OCI-LY7 (cell line): ENCODE measurements around the gene THSD7A. TPM values are rescaled to one million over a fixed set of nuclear protein-coding genes. Genes with fewer than 3 reads are reported as not detected.

Experiments used
- BruUV-seq: library from RNA; stranded (reverse); fragments of 400-500 nt; replicated peaks from 2 replicates; lab custom pipeline; 2021; lab: Mats Ljungman, UMichigan
- CTCF ChIA-PET: fragments of 300-600 bp; sonication (Branson Sonifier 250); formaldehyde crosslinking; loops from one replicate; lab custom pipeline; 2022; ENCODE audit warnings: antibody characterized with exemption; ENCODE audit not compliant: unreplicated experiment; lab: Charles Lee
- POLR2A ChIA-PET: fragments of 300-600 bp; sonication (Branson Sonifier 250); formaldehyde crosslinking; loops from one replicate; lab custom pipeline; 2022; ENCODE audit warnings: antibody characterized with exemption; lab: Charles Lee
- DNase-seq: peaks from one replicate; pipeline ENCODE4 v3.0.0-alpha.2; 2015; ENCODE audit warnings: low spot score
- H2AFZ ChIP-seq: fragments of 200-600 bp; sonication (generic), shearing (Covaris generic); 2 replicates; pipeline ENCODE4 v1.6.1; 2014; ENCODE audit warnings: mild to moderate bottlenecking, antibody characterized with exemption, low read length, moderate library complexity
- H3K27ac ChIP-seq: fragments of 200-600 bp; sonication (generic); 2 replicates; pipeline ENCODE4 v1.5.1; 2014; ENCODE audit warnings: mixed run types, low read depth, mild to moderate bottlenecking, moderate library complexity, low read length, inconsistent platforms; ENCODE audit not compliant: poor library complexity, severe bottlenecking
- H3K36me3 ChIP-seq: fragments of 200-600 bp; sonication (generic); 2 replicates; pipeline ENCODE4 v1.6.1; 2014; ENCODE audit warnings: mild to moderate bottlenecking, antibody characterized with exemption, low read length, moderate library complexity, mixed read lengths; ENCODE audit not compliant: insufficient read depth
- H3K4me1 ChIP-seq: fragments of 200-600 bp; sonication (generic); 2 replicates; pipeline ENCODE4 v1.5.1; 2014; ENCODE audit warnings: mild to moderate bottlenecking, low read length; ENCODE audit not compliant: insufficient read depth, poor library complexity, severe bottlenecking
- H3K4me2 ChIP-seq: fragments of 200-600 bp; sonication (generic); 2 replicates; pipeline ENCODE4 v1.6.1; 2014; ENCODE audit warnings: mild to moderate bottlenecking, low read length
- H3K4me3 ChIP-seq: fragments of 200-600 bp; sonication (generic); 2 replicates; pipeline ENCODE4 v1.5.1; 2014; ENCODE audit warnings: mild to moderate bottlenecking, low read depth, low read length; ENCODE audit not compliant: poor library complexity, severe bottlenecking
- H3K79me2 ChIP-seq: fragments of 200-600 bp; sonication (generic); 2 replicates; pipeline ENCODE4 v1.6.1; 2016; ENCODE audit warnings: low read depth, mild to moderate bottlenecking, low read length, moderate library complexity, mixed read lengths; ENCODE audit not compliant: insufficient read depth
- H3K9me2 ChIP-seq: fragments of 200-600 bp; sonication (generic); 2 replicates; pipeline ENCODE4 v1.6.1; 2016; ENCODE audit warnings: mild to moderate bottlenecking, low read length, mixed read lengths; ENCODE audit not compliant: insufficient read depth
- H3K9me3 ChIP-seq: fragments of 200-600 bp; sonication (generic); 2 replicates; pipeline ENCODE4 v1.6.1; 2014; ENCODE audit warnings: mild to moderate bottlenecking, mixed run types, low read length, mixed read lengths
- H4K20me1 ChIP-seq: fragments of 200-600 bp; sonication (generic); 2 replicates; pipeline ENCODE4 v1.6.1; 2014; ENCODE audit warnings: mild to moderate bottlenecking, antibody characterized with exemption, low read length, moderate library complexity, mixed read lengths; ENCODE audit not compliant: insufficient read depth
- EZH2phosphoT487 ChIP-seq: fragments of 200-600 bp; sonication (generic); IDR thresholded peaks from 2 replicates; pipeline ENCODE4 v1.6.1; 2018; ENCODE audit warnings: low read depth, borderline replicate concordance, mild to moderate bottlenecking, mixed run types, antibody characterized with exemption, low read length, moderate library complexity, mixed read lengths
- intact Hi-C: fragments of 100-400 bp; cut with micrococcal nuclease; formaldehyde crosslinking; loops from one replicate; pipeline ENCODE4 v1.10.0; 2022; ENCODE audit not compliant: unreplicated experiment
- total RNA-seq, 2 experiments: library from RNA; depleted of rRNA in 1 of 2; stranded (reverse); fragments of >200 nt in 1 of 2; shearing (Covaris generic) in 1 of 2; gene quantifications; 2 replicates each; pipeline ENCODE4 v1.2.3, GENCODE V29; 2014 to 2022
- TF ChIP-seq, protein P1 (sequence below): fragments of 200-600 bp; sonication (generic); conservative IDR thresholded peaks from 2 replicates; pipeline ENCODE4 v1.5.1; 2014; ENCODE audit warnings: mild to moderate bottlenecking, antibody characterized with exemption, low read length, moderate library complexity, mixed read lengths

The THSD7A gene
- total RNA-seq, 2 experiments from 2014 or later: 0.13 TPM; not detected in 1

DNA sequence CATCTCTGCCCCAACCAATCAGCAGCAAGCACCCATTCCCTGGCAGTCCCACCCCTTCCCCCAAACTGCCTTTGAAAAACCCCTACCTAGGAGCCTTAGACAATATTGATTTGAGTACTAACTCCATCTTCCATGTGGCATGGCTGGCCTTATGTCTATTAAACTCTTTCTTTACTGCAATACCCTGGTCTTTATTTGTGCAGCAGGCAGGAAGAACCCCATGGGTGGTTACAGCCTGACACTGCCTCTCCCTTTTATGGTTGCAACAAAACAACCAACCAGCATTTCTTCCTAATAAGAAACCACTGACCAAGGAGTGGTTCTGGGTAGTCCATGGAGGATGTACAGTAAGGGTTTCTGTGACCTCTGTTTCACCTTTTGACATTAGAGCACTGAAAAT, 418.1 kb downstream of the THSD7A start:
- intact Hi-C loops: no loop called here
- CTCF ChIA-PET: no interaction called here
- Histone ChIP-seq H3K79me2 (no peaks in the 10 kb centered on the region), H2AFZ (no peak overlapping the region), H3K9me3 (no peaks in the 10 kb centered on the region), H3K4me2 (no peak overlapping the region), H3K27ac (no peak overlapping the region), H3K36me3 (no peaks in the 10 kb centered on the region), H3K4me3 (no peak overlapping the region), H4K20me1 (no peaks in the 10 kb centered on the region), H3K9me2 (no peaks in the 10 kb centered on the region), H3K4me1 (no peaks in the 10 kb centered on the region)
- no TSS peak for BruUV-seq
- DNase-seq: no peak
- TF ChIP-seq, protein P1, sequence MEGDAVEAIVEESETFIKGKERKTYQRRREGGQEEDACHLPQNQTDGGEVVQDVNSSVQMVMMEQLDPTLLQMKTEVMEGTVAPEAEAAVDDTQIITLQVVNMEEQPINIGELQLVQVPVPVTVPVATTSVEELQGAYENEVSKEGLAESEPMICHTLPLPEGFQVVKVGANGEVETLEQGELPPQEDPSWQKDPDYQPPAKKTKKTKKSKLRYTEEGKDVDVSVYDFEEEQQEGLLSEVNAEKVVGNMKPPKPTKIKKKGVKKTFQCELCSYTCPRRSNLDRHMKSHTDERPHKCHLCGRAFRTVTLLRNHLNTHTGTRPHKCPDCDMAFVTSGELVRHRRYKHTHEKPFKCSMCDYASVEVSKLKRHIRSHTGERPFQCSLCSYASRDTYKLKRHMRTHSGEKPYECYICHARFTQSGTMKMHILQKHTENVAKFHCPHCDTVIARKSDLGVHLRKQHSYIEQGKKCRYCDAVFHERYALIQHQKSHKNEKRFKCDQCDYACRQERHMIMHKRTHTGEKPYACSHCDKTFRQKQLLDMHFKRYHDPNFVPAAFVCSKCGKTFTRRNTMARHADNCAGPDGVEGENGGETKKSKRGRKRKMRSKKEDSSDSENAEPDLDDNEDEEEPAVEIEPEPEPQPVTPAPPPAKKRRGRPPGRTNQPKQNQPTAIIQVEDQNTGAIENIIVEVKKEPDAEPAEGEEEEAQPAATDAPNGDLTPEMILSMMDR: no peak
- TF ChIP-seq EZH2phosphoT487: no peak
- POLR2A ChIA-PET: no interaction called here

DNA sequence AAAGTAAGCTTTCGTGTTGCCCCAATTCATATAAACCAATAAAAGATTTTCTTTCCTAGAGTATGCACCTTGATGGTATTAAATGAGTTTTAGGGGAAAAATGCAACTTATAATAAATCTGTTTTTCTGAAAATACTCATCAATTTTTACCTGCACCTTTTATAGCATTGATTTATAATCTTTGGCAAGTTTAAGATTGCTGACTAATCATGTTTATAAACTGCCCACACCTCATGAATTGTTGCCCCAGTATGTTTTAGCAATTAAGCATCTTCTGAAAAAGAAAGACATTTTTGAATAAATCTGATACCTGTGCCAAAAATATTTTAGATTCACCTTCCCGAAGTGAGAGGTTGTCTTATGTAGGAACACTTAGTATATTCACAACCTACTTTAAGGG, 420.0 kb downstream of the THSD7A start:
- POLR2A ChIA-PET: interaction anchor here (0.6 kb wide), 1 partner anchor 886 kb away, joined by 3 read pairs; no protein-coding TSS in a partner anchor
- H3K4me1 ChIP-seq: no peaks in the 10 kb centered on the region
- TF ChIP-seq, protein P1: no peak
- TF ChIP-seq EZH2phosphoT487: no peak
- intact Hi-C loops: no loop called here
- no TSS peak for BruUV-seq
- H4K20me1 ChIP-seq: no peaks in the 10 kb centered on the region
- H3K79me2 ChIP-seq: no peaks in the 10 kb centered on the region
- DNase-seq: no peak
- no peak overlapping the region for H3K4me3 ChIP-seq
- H2AFZ ChIP-seq: no peak overlapping the region
- no peaks in the 10 kb centered on the region for H3K36me3 ChIP-seq
- H3K4me2 ChIP-seq: no peak overlapping the region
- H3K27ac ChIP-seq: no peak overlapping the region
- H3K9me3 ChIP-seq: no peaks in the 10 kb centered on the region
- no peaks in the 10 kb centered on the region for H3K9me2 ChIP-seq
- CTCF ChIA-PET: no interaction called here

DNA sequence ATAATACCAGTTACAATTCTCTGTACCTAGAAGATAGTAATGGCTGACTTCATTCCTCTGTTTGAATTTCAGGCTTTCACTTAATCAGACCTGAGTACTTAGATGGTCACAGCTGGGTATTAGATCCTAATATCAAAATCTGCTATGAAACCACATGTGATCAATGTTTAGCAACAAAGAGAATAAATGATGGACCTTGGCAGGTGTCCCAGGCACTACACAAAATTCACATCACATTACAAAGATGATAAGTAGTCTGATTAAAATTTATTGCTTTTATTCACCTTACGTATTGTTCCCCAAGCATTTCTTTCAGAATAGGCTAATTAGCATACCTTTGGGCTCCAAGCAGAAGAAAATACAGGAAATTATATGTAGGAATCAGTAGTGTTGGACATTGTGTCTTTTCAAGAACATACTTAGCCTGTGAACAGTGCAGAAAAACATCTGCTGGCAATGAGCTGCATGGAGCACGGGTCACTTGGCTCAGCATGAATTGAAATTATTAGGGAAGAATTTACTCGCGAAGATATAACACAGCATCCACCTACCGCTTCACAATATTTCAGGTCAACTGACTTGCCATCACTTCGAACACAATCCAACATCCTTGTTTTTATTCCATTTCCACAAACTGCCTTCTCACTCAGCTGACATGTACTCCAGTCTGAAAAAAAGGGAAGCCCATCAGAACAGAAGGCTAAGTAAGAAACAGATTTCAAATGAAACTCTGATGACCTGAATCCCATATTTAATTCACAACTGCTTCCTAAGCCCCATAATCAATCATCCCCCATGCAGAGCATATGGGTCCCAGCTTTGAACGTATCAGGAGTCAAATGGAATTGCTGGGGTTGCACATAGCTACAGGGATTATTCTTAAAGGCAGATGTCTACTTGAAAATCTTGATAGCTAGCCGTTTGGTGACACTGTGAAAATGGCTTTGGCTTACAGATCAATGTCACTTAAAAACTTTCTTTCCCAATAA, 421.0 kb downstream of the THSD7A start:
- no peak overlapping the region for H2AFZ ChIP-seq
- H4K20me1 ChIP-seq: no peaks in the 10 kb centered on the region
- POLR2A ChIA-PET: no interaction called here
- no TSS peak for BruUV-seq
- H3K79me2 ChIP-seq: no peaks in the 10 kb centered on the region
- H3K9me3 ChIP-seq: no peaks in the 10 kb centered on the region
- TF ChIP-seq, protein P1: no peak
- no peak for TF ChIP-seq EZH2phosphoT487
- H3K9me2 ChIP-seq: no peaks in the 10 kb centered on the region
- intact Hi-C loops: no loop called here
- DNase-seq: no peak
- H3K4me1 ChIP-seq: no peaks in the 10 kb centered on the region
- H3K4me3 ChIP-seq: no peak overlapping the region
- CTCF ChIA-PET: no interaction called here
- H3K36me3 ChIP-seq: no peaks in the 10 kb centered on the region
- no peak overlapping the region for H3K27ac ChIP-seq
- H3K4me2 ChIP-seq: no peak overlapping the region
